HG02981 (cell line): ENCODE measurements around the gene TBCD.
"Not testable (repeated sequence)": the region's sequence is repeated elsewhere in the genome, so short reads cannot be mapped to it uniquely, and the experiment has no call there.

Source experiments
- ATAC-seq: cut with Tn5 transposase; IDR thresholded peaks from one replicate; pipeline ENCODE4 v1.9.1; 2021; ENCODE audit warnings: mild to moderate bottlenecking, moderate library complexity; ENCODE audit not compliant: unreplicated experiment

TBCD gene

DNA sequence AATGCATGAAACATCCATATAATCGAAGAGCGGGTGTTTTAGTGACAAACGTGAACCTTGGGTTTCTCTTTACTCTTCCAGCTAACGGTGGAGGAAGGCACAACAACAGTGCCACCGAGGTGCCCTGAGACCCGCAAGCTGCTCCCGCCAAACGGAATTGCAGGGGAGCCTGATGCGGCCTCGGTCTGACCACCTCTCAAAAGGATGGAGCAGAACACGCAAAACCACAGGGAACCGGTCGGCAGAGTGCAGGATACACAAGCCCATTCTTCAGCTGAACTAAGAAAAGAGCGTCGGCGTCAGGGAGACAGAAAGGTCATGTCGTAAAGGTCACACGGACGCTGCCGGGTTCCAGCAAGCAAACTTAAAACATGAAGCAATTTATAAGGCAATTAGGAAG lies 197.5 kb downstream of the TBCD start:
- ATAC-seq: no peak

DNA sequence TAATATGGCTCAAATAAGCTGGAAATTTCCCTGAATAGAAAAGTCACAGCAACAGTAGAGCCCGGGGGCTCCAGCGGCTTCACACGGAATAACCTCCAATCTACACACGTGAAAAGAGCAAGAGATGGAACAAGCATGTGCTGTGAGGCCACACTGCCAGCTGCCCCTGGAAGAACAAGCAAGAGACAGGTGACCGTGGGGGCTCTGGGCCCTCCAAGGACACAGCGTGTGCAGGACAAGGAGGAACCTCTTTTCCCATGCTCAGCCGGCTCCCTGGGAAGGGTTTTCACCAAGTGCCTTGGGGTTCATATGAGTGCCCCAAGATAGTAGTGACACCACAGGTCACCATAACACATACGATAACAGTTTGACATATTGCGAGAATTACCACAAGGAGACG lies 198.1 kb downstream of the TBCD start:
- no peak for ATAC-seq

DNA sequence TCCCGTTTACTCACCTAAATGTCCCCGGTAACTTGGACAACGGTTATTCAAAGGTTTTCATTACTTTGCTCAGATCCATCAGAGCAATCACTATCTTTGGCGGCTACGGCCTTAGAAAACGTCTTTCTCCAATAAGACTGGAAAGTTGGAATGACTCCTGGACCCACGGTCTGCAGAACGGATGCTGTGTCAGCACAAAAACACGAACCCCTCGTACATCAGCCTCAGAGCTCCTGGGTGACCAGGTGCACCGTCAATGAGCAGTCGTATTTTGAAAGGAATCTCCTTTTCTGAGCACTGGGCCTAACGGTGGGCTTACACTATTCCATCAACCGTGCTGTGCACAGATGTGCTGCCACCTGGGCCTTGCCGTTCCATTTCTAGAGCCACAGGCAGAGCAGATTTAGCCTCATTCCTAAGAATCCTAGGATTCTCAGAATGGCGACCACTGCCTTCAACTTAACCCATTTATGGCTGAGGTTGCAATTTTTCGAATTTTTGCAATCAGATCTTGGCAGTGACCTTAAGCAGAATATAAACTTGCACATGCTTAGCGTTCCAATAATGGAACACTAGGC lies 198.7 kb downstream of the TBCD start:
- no peak for ATAC-seq

DNA sequence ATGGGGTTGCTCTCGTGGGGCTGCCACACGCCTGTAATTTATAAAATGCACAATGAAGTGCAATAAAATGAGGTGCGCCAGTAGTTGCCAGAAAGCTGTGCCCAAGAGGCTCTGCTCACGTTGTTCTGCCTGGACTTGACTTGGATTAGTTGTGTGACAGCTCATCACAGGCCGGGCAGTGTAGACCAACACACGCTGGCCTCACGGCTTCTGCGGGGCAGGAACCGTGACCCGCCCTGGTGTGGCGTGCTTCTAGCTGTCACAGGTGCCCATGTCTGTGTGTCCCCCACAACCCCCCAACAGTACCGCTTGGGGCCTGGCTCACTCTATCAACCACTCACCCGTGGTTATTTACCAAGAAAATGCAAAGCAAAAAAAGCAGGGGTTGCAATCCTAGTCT lies 200.2 kb downstream of the TBCD start:
- ATAC-seq: no peak

DNA sequence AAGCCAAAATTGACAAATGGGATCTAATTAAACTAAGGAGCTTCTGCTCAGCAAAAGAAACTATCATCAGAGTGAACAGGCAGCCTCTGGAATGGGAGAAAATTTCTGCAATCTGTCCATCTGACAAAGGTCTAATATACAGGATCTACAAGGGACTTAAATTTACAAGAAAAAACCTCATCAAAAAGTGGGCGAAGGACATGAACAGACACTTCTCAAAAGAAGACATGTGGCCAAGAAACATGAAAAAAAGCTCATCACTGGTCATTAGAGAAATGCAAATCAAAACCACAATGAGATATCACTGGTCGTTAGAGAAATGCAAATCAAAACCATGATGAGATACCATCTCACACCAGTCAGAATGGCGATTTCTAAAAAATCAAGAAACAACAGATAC lies 203.2 kb downstream of the TBCD start:
- not testable (repeated sequence) for ATAC-seq

DNA sequence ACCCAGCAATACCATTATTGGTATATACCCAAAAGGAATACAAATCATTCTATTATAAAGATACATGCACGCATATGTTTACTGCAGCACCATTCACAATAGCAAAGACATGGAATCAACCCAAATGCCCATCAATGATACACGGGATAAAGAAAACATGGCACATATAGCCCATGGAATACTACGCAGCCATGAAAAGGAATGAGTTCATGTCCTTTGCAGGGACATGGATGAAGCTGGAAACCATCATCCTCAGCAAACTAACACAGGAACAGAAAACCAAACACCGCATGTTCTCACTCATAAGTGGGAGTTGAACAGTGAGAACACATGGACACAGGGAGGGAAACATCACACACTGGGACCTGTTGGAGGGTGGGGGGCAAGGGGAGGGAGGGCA lies 203.8 kb downstream of the TBCD start:
- ATAC-seq: not testable (repeated sequence)

DNA sequence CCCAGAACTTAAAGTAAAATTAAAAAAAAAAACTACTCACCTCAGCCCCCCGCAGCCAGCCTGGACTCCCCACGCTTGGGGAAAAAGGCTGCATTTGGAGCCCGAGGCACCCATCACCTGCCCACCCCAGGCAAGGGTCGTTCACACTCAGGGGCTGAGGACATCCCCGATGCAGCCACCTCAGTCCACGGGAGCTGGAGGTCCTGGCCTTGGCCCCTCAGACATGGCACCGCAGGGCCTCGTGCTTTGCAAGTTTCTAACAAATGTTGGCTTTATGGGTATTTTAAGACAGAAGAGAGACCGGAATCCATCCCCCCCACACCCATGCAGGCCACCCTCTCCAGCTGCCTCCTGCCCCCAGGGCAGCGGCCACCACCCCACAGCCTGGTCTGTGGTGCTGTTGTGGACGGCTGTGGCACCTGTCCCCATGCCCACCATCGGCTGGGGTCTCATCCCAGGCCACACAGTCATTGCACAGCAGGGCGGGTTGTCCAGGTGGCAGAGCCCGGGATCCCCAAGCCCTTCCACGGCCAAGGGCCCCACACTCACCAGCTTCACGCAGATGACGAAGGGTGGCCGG lies 204.4 kb downstream of the TBCD start:
- no peak for ATAC-seq

DNA sequence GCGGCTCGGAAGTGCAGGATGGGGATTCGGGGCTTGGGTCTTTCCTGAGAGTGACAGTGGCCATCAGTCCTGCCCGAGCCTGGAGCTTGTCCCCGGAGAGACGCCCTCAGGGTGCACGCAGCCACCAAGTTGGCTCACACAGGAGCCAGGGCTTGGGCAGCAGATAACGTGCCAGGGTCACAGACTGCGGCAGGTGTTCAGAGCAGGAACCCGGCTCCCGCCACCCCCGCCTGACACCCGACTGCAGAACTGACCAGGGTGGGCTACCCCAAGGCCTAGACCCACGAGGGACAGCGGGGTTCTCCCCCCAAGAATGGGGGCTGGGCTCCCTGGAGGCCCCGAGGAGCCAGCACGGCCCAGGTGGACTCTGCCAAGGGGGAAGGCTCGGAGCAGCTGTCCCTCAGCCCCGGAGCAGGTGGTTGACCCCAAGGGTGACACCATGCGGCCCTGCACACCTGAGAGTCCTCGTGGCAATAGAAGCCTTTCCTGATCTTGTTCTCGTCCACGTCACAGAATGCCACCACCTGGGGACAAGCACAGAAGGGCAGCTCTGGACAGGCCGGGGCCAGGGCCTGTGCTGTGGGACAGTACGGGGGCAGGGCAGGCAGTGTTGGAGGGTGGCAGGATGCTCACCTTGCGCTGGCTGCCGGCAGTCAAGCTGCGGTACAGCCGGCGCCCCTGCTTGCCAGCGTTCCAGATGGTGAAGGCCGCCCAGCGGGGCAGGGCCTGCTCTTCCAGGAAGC lies 205.0 kb downstream of the TBCD start:
- ATAC-seq: no peak

DNA sequence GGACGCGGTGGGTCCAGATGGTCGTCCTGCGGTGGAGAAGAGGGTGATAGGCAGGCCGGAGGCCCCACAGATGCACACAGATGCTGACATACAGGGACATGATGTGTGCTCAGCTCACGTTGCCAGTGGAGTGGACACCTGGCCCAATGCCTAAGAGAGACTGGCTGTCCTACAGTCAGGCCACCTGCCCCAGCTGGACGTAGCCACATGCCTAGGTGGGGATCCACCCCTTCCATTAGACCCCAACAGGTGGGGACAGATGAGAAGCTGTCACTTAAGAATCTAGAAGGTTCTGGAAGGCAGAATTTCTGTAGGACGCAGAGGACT lies 205.6 kb downstream of the TBCD start:
- ATAC-seq: no peak

DNA sequence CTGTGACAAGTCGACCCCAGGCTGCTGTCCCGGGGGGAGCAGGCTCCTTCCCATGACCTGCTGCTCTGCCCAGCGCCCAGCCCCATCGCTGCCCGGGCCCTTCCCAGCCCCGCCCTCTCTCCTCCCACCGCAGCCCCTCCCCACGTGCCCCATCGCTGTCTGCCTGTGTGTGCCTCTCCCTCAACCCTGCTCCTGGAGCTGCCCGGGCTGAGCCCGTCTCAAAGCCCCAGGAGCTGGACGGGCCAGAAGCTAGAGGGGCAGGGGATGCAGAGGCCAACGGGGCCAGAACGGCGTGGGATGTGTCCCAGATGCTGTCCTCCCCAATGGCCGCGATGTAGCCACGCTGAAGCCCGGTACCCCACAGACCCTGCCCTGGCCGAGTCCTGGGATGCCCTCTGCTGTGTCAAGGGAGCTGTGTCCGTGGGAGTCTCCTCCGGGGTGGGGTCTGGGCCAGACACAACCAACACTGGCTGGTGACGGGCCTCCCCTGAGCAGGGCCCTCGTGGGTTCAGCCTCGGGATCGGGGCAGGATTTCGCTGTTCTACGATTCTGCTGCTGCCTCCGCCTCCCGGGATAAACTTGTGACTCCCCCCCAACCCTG lies 206.2 kb downstream of the TBCD start:
- ATAC-seq: no peak

DNA sequence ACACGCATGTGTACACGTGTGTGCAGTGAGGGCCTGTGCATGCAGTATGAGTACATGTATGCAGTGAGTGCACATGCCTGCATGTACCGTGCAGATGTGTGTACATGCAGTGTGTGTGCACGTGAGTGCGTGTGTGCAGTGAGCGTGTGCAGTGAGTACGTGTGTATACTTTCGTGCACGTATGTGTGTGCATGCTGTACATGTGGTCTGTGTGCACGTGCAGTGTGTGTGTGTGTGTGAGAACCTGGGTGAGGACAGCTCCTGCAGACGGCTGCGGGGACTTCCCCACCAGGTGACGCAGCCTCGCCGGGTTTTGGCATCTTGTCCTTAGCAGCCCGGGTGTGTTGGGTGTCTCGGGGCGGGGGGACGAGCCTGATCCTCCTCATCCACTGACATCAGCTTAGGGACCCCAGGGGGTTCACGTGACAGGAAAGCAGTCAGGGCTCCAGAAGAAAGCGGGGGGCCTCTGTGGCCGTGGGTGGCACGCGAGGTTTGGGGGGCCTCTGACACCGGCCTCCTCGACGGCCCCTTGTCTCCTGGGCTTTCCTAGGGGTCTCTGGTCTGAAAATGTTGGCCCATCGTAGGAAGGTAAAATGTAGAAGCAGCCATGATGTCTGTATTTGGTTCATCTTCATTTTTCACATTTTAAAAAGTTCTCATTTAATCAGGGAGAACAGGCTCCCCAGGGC lies 207.5 kb downstream of the TBCD start:
- no peak for ATAC-seq

DNA sequence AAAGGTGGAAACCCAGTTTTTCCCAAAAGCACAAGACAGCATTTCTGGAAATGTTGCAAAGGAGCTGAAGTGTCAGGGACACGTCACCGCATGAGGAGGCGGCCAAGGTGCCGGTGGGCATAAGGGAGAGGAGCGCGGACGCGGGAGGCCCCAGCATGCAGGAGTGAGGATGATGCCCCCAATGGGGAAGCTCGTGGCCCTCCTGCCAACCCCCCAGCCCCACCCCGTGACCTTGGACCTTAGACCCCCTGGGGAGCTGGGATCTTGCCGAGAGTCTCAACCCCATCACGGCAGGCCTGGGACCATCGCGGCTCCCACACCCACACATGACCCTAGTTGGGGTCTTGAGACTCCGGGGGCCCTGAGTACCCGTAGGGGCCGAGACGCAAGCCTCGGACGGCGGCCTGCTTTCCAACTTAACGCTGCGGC lies 208.1 kb downstream of the TBCD start:
- no peak for ATAC-seq

DNA sequence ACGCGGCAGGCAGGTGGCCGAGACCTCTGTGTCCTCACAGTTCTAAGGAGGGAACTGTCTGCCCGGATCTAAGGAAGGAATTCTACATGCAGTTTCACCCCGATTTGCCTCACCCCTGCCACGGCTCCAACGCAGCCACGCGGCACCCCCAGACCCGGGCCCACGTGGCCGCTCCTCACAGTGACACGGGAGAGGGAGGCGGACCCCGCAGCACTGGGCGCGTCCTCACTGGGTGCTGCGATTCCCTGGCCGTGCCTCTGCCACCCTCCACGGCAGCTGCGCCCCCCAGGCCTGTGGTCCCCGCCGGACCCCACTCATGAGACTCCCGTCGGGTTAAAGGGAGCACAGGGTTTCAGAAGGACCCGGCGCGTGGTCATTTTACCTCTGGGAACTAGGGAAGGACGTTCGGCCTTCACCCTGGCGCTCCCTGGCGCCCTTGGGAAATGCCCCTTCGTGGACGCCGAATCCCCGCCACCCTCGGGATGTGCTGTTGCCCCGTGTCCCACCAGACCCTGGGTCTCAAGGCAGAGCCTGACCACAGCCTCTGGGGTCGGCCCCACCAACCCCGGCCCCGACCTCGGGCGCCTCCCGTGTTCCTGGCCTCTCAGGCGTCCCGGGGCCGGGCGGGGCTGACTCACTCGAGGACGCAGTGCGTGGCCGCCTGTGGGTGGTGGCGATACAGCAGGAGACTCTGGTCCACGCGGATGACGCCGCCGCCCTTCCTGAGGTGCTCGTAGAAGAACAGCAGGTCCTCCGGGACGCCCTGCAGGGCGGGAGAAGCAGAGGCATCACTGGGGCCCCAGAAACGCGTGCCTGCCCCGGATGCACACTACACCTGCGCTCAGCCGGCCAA lies 208.8 kb downstream of the TBCD start:
- ATAC-seq: no peak

DNA sequence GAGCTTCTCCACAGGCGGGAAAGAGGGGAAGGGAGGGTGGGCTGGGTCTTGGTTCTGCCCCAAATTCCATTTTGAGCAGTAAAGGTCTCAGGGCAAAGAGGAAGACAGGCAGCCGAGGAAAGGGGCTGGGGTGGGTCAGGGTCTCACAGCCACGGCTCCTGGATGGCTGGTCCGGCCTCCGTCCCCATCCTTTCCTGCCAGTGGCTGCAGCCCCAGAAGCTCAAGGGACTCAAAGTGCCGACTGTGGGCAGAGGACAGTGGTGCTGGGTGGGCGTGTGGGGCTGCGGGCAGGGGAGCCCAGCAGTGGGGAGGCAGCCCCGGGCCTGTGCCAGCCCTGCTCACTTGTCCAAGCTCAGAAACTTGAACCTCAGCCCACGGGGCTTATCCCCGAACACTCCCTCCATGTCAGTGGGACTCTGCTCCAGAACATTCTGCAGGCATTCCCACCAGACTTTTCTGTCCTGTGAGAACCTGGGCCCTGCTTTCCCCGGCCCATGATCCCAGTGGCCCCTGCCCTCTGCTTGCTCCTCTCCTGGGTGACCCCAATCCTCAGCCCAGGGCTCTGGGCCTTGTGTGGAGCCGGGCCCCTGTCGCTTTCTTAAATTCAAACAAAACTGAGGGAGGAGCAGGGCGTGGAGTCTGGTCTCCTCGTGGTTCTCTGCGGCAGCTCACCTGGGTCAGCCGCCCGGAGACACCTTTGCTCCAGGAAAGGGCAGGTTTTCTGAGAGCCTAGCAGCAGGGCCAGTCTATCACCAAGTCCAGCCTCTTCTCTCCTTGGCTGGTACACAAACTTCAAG lies 209.7 kb downstream of the TBCD start:
- no peak for ATAC-seq

DNA sequence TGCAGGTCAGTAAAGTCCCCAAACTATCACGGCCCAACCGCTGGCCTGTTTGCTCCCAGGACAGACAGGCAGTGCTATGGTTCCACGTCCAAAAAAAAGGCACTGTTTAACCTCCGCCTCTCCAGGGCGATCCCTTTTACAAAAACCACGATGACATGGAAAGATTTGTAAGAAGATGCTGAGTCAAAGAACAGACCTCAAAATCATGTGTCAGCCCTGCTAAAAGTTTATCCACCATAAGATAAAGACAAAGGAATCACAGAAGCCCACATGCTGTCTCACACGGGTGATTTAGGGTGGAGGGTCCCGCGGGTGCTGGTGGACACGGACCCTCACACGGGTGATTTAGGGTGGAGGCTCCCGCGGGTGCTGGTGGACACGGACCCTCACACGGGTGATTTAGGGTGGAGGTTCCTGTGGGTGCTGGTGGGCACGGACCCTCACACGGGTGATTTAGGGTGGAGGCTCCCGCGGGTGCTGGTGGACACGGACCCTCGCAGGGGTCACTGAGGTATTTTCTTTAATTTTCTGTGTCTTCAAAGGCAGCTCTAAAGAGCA lies 210.4 kb downstream of the TBCD start:
- ATAC-seq: no peak

DNA sequence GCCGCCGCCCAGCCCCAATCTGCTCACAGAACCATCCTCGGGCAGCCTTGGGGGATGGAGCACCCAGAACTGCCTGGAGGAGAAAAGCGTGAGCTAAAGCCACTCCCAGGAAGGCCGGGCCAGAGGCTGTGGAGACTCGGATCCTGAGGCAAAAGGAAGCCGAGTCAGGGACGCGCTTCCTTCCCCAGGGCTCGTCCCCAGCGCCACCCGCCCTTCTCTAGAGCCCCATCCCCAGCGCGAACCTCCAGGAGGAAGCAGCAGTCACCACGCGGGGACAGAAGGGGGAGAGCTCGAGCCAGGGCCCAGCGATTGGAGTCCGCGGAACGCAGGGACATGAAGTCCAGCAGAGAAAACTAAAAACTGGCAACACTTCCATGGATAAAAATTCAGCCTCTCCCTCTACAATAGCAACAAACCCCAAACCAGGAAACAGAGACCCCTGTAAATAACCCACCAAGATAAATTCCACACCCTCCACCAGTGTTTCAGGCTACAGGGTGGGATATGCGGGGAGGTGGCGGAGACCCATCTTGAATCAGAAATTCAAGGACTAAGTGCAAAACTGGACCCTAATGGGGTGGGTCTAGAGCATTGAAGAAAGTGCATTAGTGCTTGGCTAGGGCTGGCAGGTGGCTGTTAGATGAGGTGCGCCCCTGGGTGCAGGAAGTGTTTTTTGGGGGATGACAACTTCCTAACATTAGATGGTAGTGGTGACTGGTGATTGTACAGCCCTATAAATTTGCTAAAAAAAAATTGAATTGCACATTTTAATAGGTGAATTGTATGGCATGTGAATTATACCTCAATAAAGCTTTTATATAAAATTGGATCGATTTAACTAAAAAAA lies 211.5 kb downstream of the TBCD start:
- no peak for ATAC-seq

DNA sequence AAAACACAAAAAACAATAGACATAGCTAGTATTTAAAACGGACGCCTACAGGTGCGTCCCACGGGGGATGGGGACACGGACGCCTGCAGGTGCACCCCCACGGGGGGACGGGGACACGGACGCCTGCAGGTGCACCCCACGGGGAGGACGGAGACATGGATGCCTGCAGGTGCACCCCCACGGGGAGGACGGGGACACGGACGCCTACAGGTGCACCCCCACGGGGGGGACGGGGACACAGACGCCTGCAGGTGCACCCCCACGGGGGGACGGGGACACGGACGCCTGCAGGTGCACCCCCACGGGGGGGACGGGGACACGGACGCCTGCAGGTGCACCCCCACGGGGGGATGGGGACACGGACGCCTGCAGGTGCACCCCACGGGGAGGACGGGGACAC lies 212.6 kb downstream of the TBCD start:
- ATAC-seq: not testable (repeated sequence)

DNA sequence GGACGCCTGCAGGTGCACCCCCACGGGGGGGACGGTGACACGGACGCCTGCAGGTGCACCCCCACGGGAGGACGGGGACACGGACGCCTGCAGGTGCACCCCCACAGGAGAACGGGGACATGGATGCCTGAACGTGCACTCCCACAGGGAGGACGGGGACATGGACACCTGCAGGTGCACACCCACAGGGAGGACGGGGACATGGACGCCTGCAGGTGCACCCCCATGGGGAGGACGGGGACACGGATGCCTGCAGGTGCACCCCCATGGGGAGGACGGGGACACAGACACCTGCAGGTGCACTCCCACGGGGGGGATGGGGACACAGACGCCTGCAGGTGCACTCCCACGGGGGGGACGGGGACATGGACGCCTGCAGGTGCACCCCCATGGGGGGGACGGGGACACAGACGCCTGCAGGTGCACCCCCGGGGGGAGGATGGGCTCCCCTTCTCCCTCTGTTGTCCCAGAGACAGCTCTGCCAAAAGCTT lies 213.0 kb downstream of the TBCD start:
- no peak for ATAC-seq

DNA sequence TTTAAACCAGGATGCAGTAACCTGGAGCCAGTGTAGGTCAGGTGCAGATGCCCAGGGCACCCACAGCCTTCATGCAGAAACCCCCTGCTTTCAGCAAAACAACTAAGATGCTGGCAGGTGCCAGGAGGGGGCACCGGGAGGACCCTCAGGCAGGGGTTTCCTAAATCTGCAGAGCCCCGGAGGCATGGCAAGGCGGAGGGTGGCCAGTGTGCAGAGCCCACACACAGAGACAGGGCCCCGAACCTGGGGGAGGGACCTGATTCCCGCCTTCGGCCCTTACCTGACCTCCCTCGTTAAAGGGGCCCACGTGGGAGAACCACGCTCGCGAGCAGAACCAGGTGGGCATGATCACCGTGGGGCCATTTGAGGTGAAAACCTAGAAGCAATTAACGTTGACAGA lies 213.5 kb downstream of the TBCD start:
- no peak for ATAC-seq
